Panc1 (cell line): ENCODE data around the gene GMPPA. TPM values are rescaled to one million over a fixed set of nuclear protein-coding genes. Genes with fewer than 3 reads are reported as not detected.
A peak's percentile ranks its signal among the peaks of the same experiment; 100 is the strongest.

Experiments used
- ATAC-seq: fragments of 200-7000 bp; cut with Tn5 transposase; 2 replicates; pipeline ENCODE4 v1.9.1; 2020; ENCODE audit warnings: mild to moderate bottlenecking, moderate library complexity
- BruUV-seq: library from RNA; stranded (reverse); fragments of 400-500 nt; replicated peaks from 2 replicates; lab custom pipeline; 2021; lab: Mats Ljungman, UMichigan
- CTCF ChIA-PET: fragments of 300-600 bp; sonication (Branson Sonifier 250); formaldehyde crosslinking; loops from one replicate; lab custom pipeline; 2022; ENCODE audit warnings: antibody characterized with exemption; lab: Charles Lee
- POLR2A ChIA-PET: fragments of 300-600 bp; sonication (Branson Sonifier 250); formaldehyde crosslinking; loops from one replicate; lab custom pipeline; 2022; ENCODE audit warnings: antibody characterized with exemption; lab: Charles Lee
- DNase-seq: peaks from one replicate; pipeline ENCODE4 v3.0.0-alpha.2; 2010; ENCODE audit warnings: low read depth, low spot score
- H3K27ac ChIP-seq: 2 replicates; pipeline ENCODE4 v1.5.1; 2011; ENCODE audit warnings: mild to moderate bottlenecking, low read length, inconsistent platforms
- H3K27me3 ChIP-seq: fragments of 200-500 bp; sonication (Bioruptor generic); 2 replicates; pipeline ENCODE4 v1.6.0; 2014; ENCODE audit warnings: low read length, inconsistent platforms; ENCODE audit not compliant: control insufficient read depth, insufficient read depth
- H3K36me3 ChIP-seq: fragments of 200-500 bp; sonication (Bioruptor generic); 2 replicates; pipeline ENCODE4 v1.5.1; 2014; ENCODE audit warnings: inconsistent platforms, mild to moderate bottlenecking, low read length, moderate library complexity; ENCODE audit not compliant: control insufficient read depth, insufficient read depth
- H3K4me1 ChIP-seq: 2 replicates; pipeline ENCODE4 v1.5.1; 2011; ENCODE audit warnings: inconsistent platforms, mild to moderate bottlenecking, low read length, moderate library complexity; ENCODE audit not compliant: control insufficient read depth, insufficient read depth
- H3K4me3 ChIP-seq, 2 experiments: 2 replicates each; pipeline ENCODE4 v1.5.1; 2011 to 2012; ENCODE audit warnings: low read depth in 2 of 2, low read length in 2 of 2, mild to moderate bottlenecking in 2 of 2, inconsistent platforms in 1 of 2, moderate library complexity in 1 of 2
- H3K9me3 ChIP-seq: fragments of 200-500 bp; sonication (Bioruptor generic); 2 replicates; pipeline ENCODE4 v1.5.1; 2014; ENCODE audit warnings: low read depth, mild to moderate bottlenecking, inconsistent platforms, low read length, moderate library complexity; ENCODE audit not compliant: control insufficient read depth, insufficient read depth
- CTCF ChIP-seq: fragments of 450-650 bp; IDR thresholded peaks from 2 replicates; pipeline ENCODE4 v1.5.1; 2017; ENCODE audit warnings: mild to moderate bottlenecking
- POLR2AphosphoS5 ChIP-seq: IDR thresholded peaks from 2 replicates; pipeline ENCODE4 v1.6.1; 2012; ENCODE audit warnings: mild to moderate bottlenecking, low read depth, low read length, moderate library complexity
- REST ChIP-seq, 2 experiments: IDR thresholded peaks; 2 replicates each; pipeline ENCODE4 v1.6.1; 2011 to 2012; ENCODE audit warnings: low read depth in 2 of 2, control low read depth in 1 of 2, low read length in 1 of 2, mild to moderate bottlenecking in 1 of 2, moderate library complexity in 1 of 2; ENCODE audit not compliant: insufficient read depth in 1 of 2
- SIN3A ChIP-seq: IDR thresholded peaks from 2 replicates; pipeline ENCODE4 v1.6.1; 2012; ENCODE audit warnings: low read depth, mild to moderate bottlenecking, low read length, moderate library complexity, borderline replicate concordance; ENCODE audit not compliant: insufficient read depth
- TCF7L2 ChIP-seq: IDR thresholded peaks from 2 replicates; pipeline ENCODE4 v1.6.1; 2011; ENCODE audit warnings: mild to moderate bottlenecking, low read depth, low read length, inconsistent platforms
- in situ Hi-C: cut with HindIII; loops from 2 replicates; pipeline ENCODE4 v1.10.0; 2016; ENCODE audit warnings: low sequenced_read_pairs, low pct_unique_long_range_greater_than_20kb
- intact Hi-C: fragments of 100-400 bp; cut with micrococcal nuclease; formaldehyde crosslinking; loops from one replicate; pipeline ENCODE4 v1.10.0; 2022; ENCODE audit not compliant: unreplicated experiment
- total RNA-seq: library from RNA; stranded (reverse); gene quantifications from one replicate; pipeline ENCODE4 v1.2.1, GENCODE V29; 2021; ENCODE audit not compliant: unreplicated experiment

The GMPPA gene
- total RNA-seq, 1 experiment from 2014 or later = 66.2 TPM

GRCh38 chr2:219521066-219521880, 22.6 kb downstream of the GMPPA start:
- intact Hi-C loops (no loop called here), in situ Hi-C loops (no loop called here)
- no peaks in the 10 kb centered on the region for H3K36me3 ChIP-seq
- BruUV-seq = no TSS peak
- TF ChIP-seq POLR2AphosphoS5 = no peak
- TF ChIP-seq TCF7L2 = no peak
- no peak for TF ChIP-seq REST (IDR thresholded peaks at IDR 0.05; ENCODE audit: insufficient read depth in 1 of 2, low read depth in 2 of 2, low read length in 1 of 2)
- peak; percentile 88 for TF ChIP-seq CTCF
- POLR2A ChIA-PET = no interaction called here
- ATAC-seq (peak; percentile 77), DNase-seq (no peak)
- H3K27me3 ChIP-seq = no peaks in the 10 kb centered on the region
- no peak overlapping the region for H3K27ac ChIP-seq
- peaks cover 10% of the 10 kb centered on the region for H3K4me1 ChIP-seq
- CTCF ChIA-PET = interaction anchor here (0.6 to 2.9 kb wide), 10 partner anchors 8 to 123 kb away, joined by 3 to 12 read pairs (median 6); partner anchors contain the start of gene GMPPA
- H3K4me3 ChIP-seq = no peak overlapping the region
- H3K9me3 ChIP-seq = no peaks in the 10 kb centered on the region

- Histone ChIP-seq H3K4me1 (peaks cover 10% of the 10 kb centered on the region), H3K27me3 (no peaks in the 10 kb centered on the region; the same call in 1 of the 2 replicates), H3K27ac (no peak overlapping the region), H3K36me3 (no peaks in the 10 kb centered on the region), H3K4me3 (peak overlapping the region in 1 of 2 experiments; percentile 14; a peak in 1 of 4 replicates), H3K9me3 (no peaks in the 10 kb centered on the region)
- ChIA-PET CTCF (interaction anchor here (0.6 to 2.9 kb wide), 8 partner anchors 8 to 1233 kb away, joined by 3 to 12 read pairs (median 3); no protein-coding TSS in a partner anchor), POLR2A (no interaction called here)
- intact Hi-C loops = no loop called here
- ATAC-seq (no peak), DNase-seq (no peak)
- TF ChIP-seq SIN3A (no peak), CTCF (no peak; the same call in 1 of the 2 replicates), TCF7L2 (no peak), REST (IDR thresholded peaks at IDR 0.05; ENCODE audit: insufficient read depth in 1 of 2, low read depth in 2 of 2, low read length in 1 of 2) (no peak), POLR2AphosphoS5 (no peak)
- in situ Hi-C loops = no loop called here
- BruUV-seq = no TSS peak
Observed at GRCh38 chr2:219522111-219523030, 23.7 kb downstream of the GMPPA start.
